ENCODE measurements around the gene FAM227A. TPM values are rescaled to one million over a fixed set of nuclear protein-coding genes. Genes with fewer than 3 reads are reported as not detected.

FAM227A gene
- polyA plus RNA-seq, 3 donors, result not detected

DNA sequence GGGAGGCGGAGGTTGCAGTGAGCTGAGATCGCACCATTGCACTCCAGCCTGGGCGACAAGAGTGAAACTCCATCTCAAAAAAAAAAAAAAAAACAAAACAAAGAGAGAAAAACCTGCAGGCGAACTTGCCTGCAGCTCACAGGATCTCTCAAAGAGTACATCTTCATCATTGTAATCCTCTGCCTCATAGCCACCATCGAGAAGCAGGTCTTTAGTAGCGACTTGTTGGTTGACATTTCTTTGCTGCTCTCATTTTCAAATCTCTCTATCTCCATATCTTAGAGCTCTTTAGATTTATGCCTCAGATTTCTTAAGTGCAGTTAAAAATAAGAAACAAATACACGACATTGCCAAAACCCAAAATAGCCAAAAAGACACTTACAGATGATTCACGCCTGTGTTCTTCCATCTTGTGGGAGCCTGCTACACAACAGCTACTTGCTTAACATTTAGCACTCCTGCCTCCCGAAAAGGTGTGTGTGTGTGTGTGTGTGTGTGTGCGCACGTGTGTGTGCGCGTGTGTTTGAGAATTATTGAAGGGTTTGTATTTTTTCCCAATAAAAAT, 14.6 kb downstream of the FAM227A start:
- no peak overlapping the region for H3K9ac ChIP-seq (ENCODE audit: insufficient read depth, low read length, poor library complexity, severe bottlenecking)
- H3K79me2 ChIP-seq (ENCODE audit: insufficient read depth, low read length), result no peaks in the 10 kb centered on the region
- no peak overlapping the region for H3K4me3 Mint-ChIP-seq
- H2AFZ ChIP-seq (ENCODE audit: insufficient read depth, low read depth, low read length, poor library complexity, severe bottlenecking), result no peak overlapping the region
- TF ChIP-seq, protein P1, sequence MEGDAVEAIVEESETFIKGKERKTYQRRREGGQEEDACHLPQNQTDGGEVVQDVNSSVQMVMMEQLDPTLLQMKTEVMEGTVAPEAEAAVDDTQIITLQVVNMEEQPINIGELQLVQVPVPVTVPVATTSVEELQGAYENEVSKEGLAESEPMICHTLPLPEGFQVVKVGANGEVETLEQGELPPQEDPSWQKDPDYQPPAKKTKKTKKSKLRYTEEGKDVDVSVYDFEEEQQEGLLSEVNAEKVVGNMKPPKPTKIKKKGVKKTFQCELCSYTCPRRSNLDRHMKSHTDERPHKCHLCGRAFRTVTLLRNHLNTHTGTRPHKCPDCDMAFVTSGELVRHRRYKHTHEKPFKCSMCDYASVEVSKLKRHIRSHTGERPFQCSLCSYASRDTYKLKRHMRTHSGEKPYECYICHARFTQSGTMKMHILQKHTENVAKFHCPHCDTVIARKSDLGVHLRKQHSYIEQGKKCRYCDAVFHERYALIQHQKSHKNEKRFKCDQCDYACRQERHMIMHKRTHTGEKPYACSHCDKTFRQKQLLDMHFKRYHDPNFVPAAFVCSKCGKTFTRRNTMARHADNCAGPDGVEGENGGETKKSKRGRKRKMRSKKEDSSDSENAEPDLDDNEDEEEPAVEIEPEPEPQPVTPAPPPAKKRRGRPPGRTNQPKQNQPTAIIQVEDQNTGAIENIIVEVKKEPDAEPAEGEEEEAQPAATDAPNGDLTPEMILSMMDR (IDR thresholded peaks at IDR 0.05), result no peak
- H3K9me3 Mint-ChIP-seq, result peaks cover 0 to 12% (median 0%) of the 10 kb centered on the region in 7 donors
- no peaks in the 10 kb centered on the region for H4K20me1 ChIP-seq (ENCODE audit: insufficient read depth, low read length)
- 95% methylated on average over 3 of the region's 13 CpGs for WGBS (ENCODE audit: insufficient coverage)
- H3K4me2 ChIP-seq (replicated peaks; ENCODE audit: extremely low read depth, low read length, poor library complexity, severe bottlenecking), result no peak overlapping the region
- H3K27ac Mint-ChIP-seq, result no peak overlapping the region
- H3K4me1 ChIP-seq (ENCODE audit: control insufficient read depth in 1 of 2, insufficient read depth in 2 of 2, low read length in 2 of 2), result no peaks in the 10 kb centered on the region
- H3K4me3 ChIP-seq (replicated peaks in 1 of 3; ENCODE audit: low read depth in 2 of 3, low read length in 3 of 3), result no peak overlapping the region
- H3K27me3 ChIP-seq (ENCODE audit: control insufficient read depth in 2 of 2, insufficient read depth in 2 of 2, low read length in 2 of 2), result no peaks in the 10 kb centered on the region
- no peak for DNase-seq
- intact Hi-C loops (cut with micrococcal nuclease), result no loop called here
- no peaks in the 10 kb centered on the region for H3K9me3 ChIP-seq (replicated peaks in 1 of 2; ENCODE audit: control insufficient read depth in 1 of 2, insufficient read depth in 1 of 2, low read length in 2 of 2)
- peaks cover 0 to 4% (median 2%) of the 10 kb centered on the region in 3 donors for H3K27me3 Mint-ChIP-seq (ENCODE audit: low read depth in 3 of 3)
- no peaks in the 10 kb centered on the region for H3K36me3 ChIP-seq (replicated peaks in 1 of 2; ENCODE audit: control insufficient read depth in 1 of 2, insufficient read depth in 2 of 2, low read length in 2 of 2)
- H3K4me1 Mint-ChIP-seq, result no peaks in the 10 kb centered on the region
- no peak overlapping the region for H3K27ac ChIP-seq (ENCODE audit: low read depth in 1 of 2, low read length in 2 of 2)
- H3K36me3 Mint-ChIP-seq, result no peaks in the 10 kb centered on the region

DNA sequence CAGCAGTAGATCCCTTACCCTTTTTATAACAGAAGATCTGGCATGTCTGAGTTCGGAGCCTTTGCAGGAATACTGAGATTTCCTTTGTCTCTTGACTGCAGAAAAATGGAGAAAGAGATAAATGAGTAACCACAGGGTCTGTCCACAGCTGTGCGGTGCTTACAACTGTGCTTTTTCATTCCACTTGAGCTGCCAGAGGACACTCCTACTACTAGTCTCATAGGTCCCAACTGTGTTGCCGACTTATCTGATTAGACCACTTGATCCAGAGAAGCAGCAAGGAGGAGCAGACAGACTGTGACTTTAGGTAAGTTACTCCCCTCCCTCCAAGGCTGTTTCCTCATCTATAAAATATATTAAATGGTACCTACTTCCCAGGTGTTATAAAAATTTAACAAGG, 17.5 kb downstream of the FAM227A start:
- Histone ChIP-seq H3K79me2 (ENCODE audit: insufficient read depth, low read length) (no peaks in the 10 kb centered on the region), H3K27ac (ENCODE audit: low read depth in 1 of 2, low read length in 2 of 2) (no peak overlapping the region), H3K36me3 (replicated peaks in 1 of 2; ENCODE audit: control insufficient read depth in 1 of 2, insufficient read depth in 2 of 2, low read length in 2 of 2) (no peaks in the 10 kb centered on the region), H3K9me3 (replicated peaks in 1 of 2; ENCODE audit: control insufficient read depth in 1 of 2, insufficient read depth in 1 of 2, low read length in 2 of 2) (no peaks in the 10 kb centered on the region), H3K4me1 (ENCODE audit: control insufficient read depth in 1 of 2, insufficient read depth in 2 of 2, low read length in 2 of 2) (no peaks in the 10 kb centered on the region), H3K27me3 (ENCODE audit: control insufficient read depth in 2 of 2, insufficient read depth in 2 of 2, low read length in 2 of 2) (no peaks in the 10 kb centered on the region), H4K20me1 (ENCODE audit: insufficient read depth, low read length) (no peaks in the 10 kb centered on the region), H3K4me2 (replicated peaks; ENCODE audit: extremely low read depth, low read length, poor library complexity, severe bottlenecking) (no peak overlapping the region), H2AFZ (ENCODE audit: insufficient read depth, low read depth, low read length, poor library complexity, severe bottlenecking) (no peak overlapping the region), H3K9ac (ENCODE audit: insufficient read depth, low read length, poor library complexity, severe bottlenecking) (no peak overlapping the region), H3K4me3 (replicated peaks in 1 of 3; ENCODE audit: low read depth in 2 of 3, low read length in 3 of 3) (no peak overlapping the region)
- intact Hi-C loops (cut with micrococcal nuclease), result no loop called here
- H3K27ac Mint-ChIP-seq, result no peak overlapping the region
- DNase-seq, result no peak
- no peaks in the 10 kb centered on the region for H3K4me1 Mint-ChIP-seq
- 100% methylated on average over 1 of the region's 3 CpGs for WGBS (ENCODE audit: insufficient coverage)
- peaks cover 0 to 4% (median 2%) of the 10 kb centered on the region in 3 donors for H3K27me3 Mint-ChIP-seq (ENCODE audit: low read depth in 3 of 3)
- no peaks in the 10 kb centered on the region for H3K9me3 Mint-ChIP-seq
- H3K36me3 Mint-ChIP-seq, result no peaks in the 10 kb centered on the region
- H3K4me3 Mint-ChIP-seq, result no peak overlapping the region
- TF ChIP-seq, protein P1 (IDR thresholded peaks at IDR 0.05), result no peak

Data from CD14-positive monocyte (primary cell).